SH-SY5Y (cell line): ENCODE measurements around the gene TRIM14.

Experiments
- GATA2 ChIP-seq: IDR thresholded peaks from 2 replicates; pipeline ENCODE4 v1.6.1; 2011; ENCODE audit warnings: mild to moderate bottlenecking, low read depth, low read length
- GATA3 ChIP-seq: IDR thresholded peaks from 2 replicates; pipeline ENCODE4 v1.6.1; 2011; ENCODE audit warnings: low read depth, mild to moderate bottlenecking, low read length, moderate library complexity

DNA sequence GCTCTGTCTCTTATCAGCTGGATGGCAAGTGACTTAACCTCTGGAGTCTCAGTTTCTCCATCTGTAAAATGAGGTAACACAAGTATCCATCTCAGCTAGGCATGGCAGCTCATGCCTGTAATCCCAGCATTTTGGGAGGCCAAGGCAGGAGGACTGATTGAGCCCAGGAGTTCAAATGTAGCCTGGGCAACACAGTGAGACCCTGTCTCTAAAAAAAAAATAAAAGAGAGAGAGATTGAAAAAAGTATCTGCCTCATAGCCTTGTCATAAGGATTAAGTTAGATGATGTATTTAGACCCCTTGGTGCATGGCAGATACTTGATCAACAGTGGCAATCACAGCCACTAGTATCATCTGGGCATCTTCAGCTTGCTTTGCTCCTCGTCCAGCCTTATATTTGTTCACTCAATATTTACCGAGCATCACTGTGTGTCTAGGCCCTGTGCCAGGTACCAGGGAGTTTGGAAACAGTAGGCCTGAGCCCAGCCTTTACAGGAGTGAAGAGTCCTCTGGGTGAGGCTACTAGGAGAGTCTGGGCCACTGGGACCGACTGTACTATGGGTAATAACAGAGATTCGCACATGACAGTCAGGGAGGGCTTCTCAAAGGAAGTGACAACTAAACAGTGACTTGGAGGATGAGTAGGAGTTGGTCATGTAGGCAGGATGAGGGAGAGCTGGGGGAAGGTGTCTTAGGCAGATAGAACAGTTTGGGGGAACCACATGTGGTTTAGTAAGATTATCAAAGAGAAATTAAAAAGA is 39.2 kb upstream of the TRIM14 start:
- no peak for TF ChIP-seq GATA2
- TF ChIP-seq GATA3, result no peak
